CD14-positive monocyte (primary cell): ENCODE data around the gene CD55. TPM values are rescaled to one million over a fixed set of nuclear protein-coding genes. Genes with fewer than 3 reads are reported as not detected.

Experiments
- DNase-seq, 3 donors: peaks; one replicate each; pipeline ENCODE4 v3.0.0-alpha.2; 2011 to 2022
- H2AFZ ChIP-seq: 2 replicates; pipeline ENCODE4 v1.6.0; 2012; ENCODE audit warnings: mild to moderate bottlenecking, low read depth, low read length, inconsistent platforms; ENCODE audit not compliant: insufficient read depth, poor library complexity, severe bottlenecking
- H3K27ac ChIP-seq, 2 donors: 1 replicate in 1 of 2; 2 replicates in 1 of 2; pipeline ENCODE4 v1.5.1; 2012 to 2013; ENCODE audit warnings: low read length in 2 of 2, control low read depth in 1 of 2, inconsistent platforms in 1 of 2, low read depth in 1 of 2, mild to moderate bottlenecking in 1 of 2
- H3K27me3 ChIP-seq, 2 donors: one replicate each; pipeline versions ENCODE4 v1.6.0 to v1.6.1; 2011 to 2013; ENCODE audit warnings: low read length in 2 of 2; ENCODE audit not compliant: control insufficient read depth in 2 of 2, insufficient read depth in 2 of 2
- H3K36me3 ChIP-seq, 2 donors: replicated peaks in 1 of 2; 1 replicate in 1 of 2; 2 replicates in 1 of 2; pipeline versions ENCODE4 v1.5.1 to v1.6.1; 2012 to 2013; ENCODE audit warnings: low read length in 2 of 2, control low read depth in 1 of 2, inconsistent platforms in 1 of 2, mild to moderate bottlenecking in 1 of 2; ENCODE audit not compliant: insufficient read depth in 2 of 2, control insufficient read depth in 1 of 2
- H3K4me1 ChIP-seq, 2 donors: 1 replicate in 1 of 2; 2 replicates in 1 of 2; pipeline versions ENCODE4 v1.5.1 to v1.6.1; 2012 to 2013; ENCODE audit warnings: low read length in 2 of 2, control low read depth in 1 of 2, inconsistent platforms in 1 of 2, mild to moderate bottlenecking in 1 of 2, moderate library complexity in 1 of 2; ENCODE audit not compliant: insufficient read depth in 2 of 2, control insufficient read depth in 1 of 2
- H3K4me2 ChIP-seq: replicated peaks from 2 replicates; pipeline ENCODE3; 2012; ENCODE audit warnings: low read length, moderate library complexity, mild to moderate bottlenecking; ENCODE audit not compliant: poor library complexity, severe bottlenecking; ENCODE audit errors: extremely low read depth
- H3K4me3 ChIP-seq, 3 experiments: fragments of 200-600 bp in 1 of 3; sonication (generic) in 1 of 3; replicated peaks in 1 of 3; 1 replicate in 2 of 3; 2 replicates in 1 of 3; pipeline ENCODE4 v1.5.1; 2011 to 2013; ENCODE audit warnings: low read length in 3 of 3, mild to moderate bottlenecking in 3 of 3, control low read depth in 2 of 3, low read depth in 2 of 3, inconsistent platforms in 1 of 3, moderate library complexity in 1 of 3
- H3K79me2 ChIP-seq: 2 replicates; pipeline ENCODE4 v1.6.0; 2012; ENCODE audit warnings: mild to moderate bottlenecking, control low read depth, inconsistent platforms, low read length, moderate library complexity; ENCODE audit not compliant: insufficient read depth
- H3K9ac ChIP-seq: 2 replicates; pipeline ENCODE4 v1.6.0; 2017; ENCODE audit warnings: low read length, mild to moderate bottlenecking; ENCODE audit not compliant: insufficient read depth, poor library complexity, severe bottlenecking
- H3K9me3 ChIP-seq, 2 donors: replicated peaks in 1 of 2; 1 replicate in 1 of 2; 2 replicates in 1 of 2; pipeline versions ENCODE4 v1.5.1 to v1.6.1; 2012 to 2013; ENCODE audit warnings: low read length in 2 of 2, control low read depth in 1 of 2; ENCODE audit not compliant: control insufficient read depth in 1 of 2, insufficient read depth in 1 of 2
- H4K20me1 ChIP-seq: 2 replicates; pipeline ENCODE4 v1.6.0; 2012; ENCODE audit warnings: mild to moderate bottlenecking, low read length, control low read depth, moderate library complexity; ENCODE audit not compliant: insufficient read depth
- H3K27ac Mint-ChIP-seq, 7 donors: one replicate each; pipeline ENCODE4 v1.8.0; 2020; ENCODE audit warnings: mild to moderate bottlenecking in 7 of 7, mixed read lengths in 7 of 7, moderate library complexity in 6 of 7, inconsistent platforms in 2 of 7
- H3K27me3 Mint-ChIP-seq, 3 donors: one replicate each; pipeline ENCODE4 v1.8.0; 2021 to 2022; ENCODE audit warnings: low read depth in 3 of 3, mild to moderate bottlenecking in 3 of 3, mixed read lengths in 3 of 3, moderate library complexity in 3 of 3, inconsistent platforms in 1 of 3
- H3K36me3 Mint-ChIP-seq, 2 donors: one replicate each; pipeline ENCODE4 v1.8.0; 2020; ENCODE audit warnings: mixed read lengths in 2 of 2, inconsistent platforms in 1 of 2, mild to moderate bottlenecking in 1 of 2
- H3K4me1 Mint-ChIP-seq: one replicate; pipeline ENCODE4 v1.8.0; 2020; ENCODE audit warnings: mild to moderate bottlenecking, mixed read lengths
- H3K4me3 Mint-ChIP-seq, 2 donors: one replicate each; pipeline ENCODE4 v1.8.0; 2020; ENCODE audit warnings: mild to moderate bottlenecking in 2 of 2, mixed read lengths in 2 of 2, moderate library complexity in 1 of 2
- H3K9me3 Mint-ChIP-seq, 7 donors: one replicate each; pipeline ENCODE4 v1.8.0; 2020 to 2022; ENCODE audit warnings: mixed read lengths in 7 of 7, mild to moderate bottlenecking in 6 of 7, moderate library complexity in 6 of 7, inconsistent platforms in 2 of 7
- CTCF ChIP-seq: fragments of 200-600 bp; IDR thresholded peaks from one replicate; pipeline ENCODE4 v1.8.0; 2022; ENCODE audit warnings: antibody characterized with exemption, mild to moderate bottlenecking
- WGBS: methylation state at CpG from one replicate; pipeline ENCODE4 v1.1.5; 2013; ENCODE audit warnings: missing lambda C conversion rate; ENCODE audit not compliant: insufficient coverage; 5-methylcytosine and 5-hydroxymethylcytosine counted together
- intact Hi-C, 2 donors: fragments of 100-400 bp; cut with micrococcal nuclease; formaldehyde crosslinking; loops; one replicate each; pipeline versions ENCODE4 v1.15.0 to v1.15.1; 2023
- polyA plus RNA-seq, 3 donors: library from polyadenylated mRNA; depleted of rRNA in 1 of 3; unstranded in 2 of 3; stranded (reverse) in 1 of 3; fragments of 300-500 nt in 2 of 3; fragments of >200 nt in 1 of 3; fragmentation: Illumina TruSeq in 2 of 3; gene quantifications; 1 replicate in 2 of 3; 2 replicates in 1 of 3; pipeline ENCODE4 v1.2.3, GENCODE V29; 2012 to 2021

The CD55 gene
- polyA plus RNA-seq, 3 donors, result 171 to 221 (median 182) TPM

GRCh38 chr1:207279652-207280051, 41.8 kb upstream of the CD55 start:
- Histone ChIP-seq H3K79me2 (no peaks in the 10 kb centered on the region), H3K9me3 (no peaks in the 10 kb centered on the region), H2AFZ (no peak overlapping the region), H3K36me3 (no peaks in the 10 kb centered on the region), H3K4me1 (peaks cover 11 to 16% of the 10 kb centered on the region in 2 donors), H3K9ac (no peak overlapping the region), H3K27me3 (no peaks in the 10 kb centered on the region), H3K4me2 (no peak overlapping the region), H4K20me1 (no peaks in the 10 kb centered on the region), H3K27ac (no peak overlapping the region), H3K4me3 (no peak overlapping the region)
- Mint-ChIP-seq H3K27me3 (peaks cover 0 to 3% (median 1%) of the 10 kb centered on the region in 3 donors), H3K36me3 (peaks cover 0 to 2% of the 10 kb centered on the region in 2 donors), H3K4me1 (peaks cover 21% of the 10 kb centered on the region), H3K27ac (no peak overlapping the region), H3K4me3 (no peak overlapping the region), H3K9me3 (peaks cover 0 to 1% (median 0%) of the 10 kb centered on the region in 7 donors)
- intact Hi-C loops, result no loop called here
- WGBS, result 100% methylated on average over 2 of the region's 2 CpGs
- DNase-seq, result no peak
- TF ChIP-seq CTCF, result no peak

GRCh38 chr1:207280706-207281105, 40.8 kb upstream of the CD55 start:
- Histone ChIP-seq H4K20me1 (no peaks in the 10 kb centered on the region), H2AFZ (no peak overlapping the region), H3K79me2 (no peaks in the 10 kb centered on the region), H3K9me3 (no peaks in the 10 kb centered on the region), H3K9ac (no peak overlapping the region), H3K27ac (no peak overlapping the region), H3K4me1 (peaks cover 11 to 16% of the 10 kb centered on the region in 2 donors), H3K27me3 (no peaks in the 10 kb centered on the region), H3K4me2 (no peak overlapping the region), H3K4me3 (no peak overlapping the region), H3K36me3 (no peaks in the 10 kb centered on the region)
- Mint-ChIP-seq H3K36me3 (peaks cover 0 to 2% of the 10 kb centered on the region in 2 donors), H3K9me3 (peaks cover 0 to 1% (median 0%) of the 10 kb centered on the region in 7 donors), H3K4me1 (peaks cover 17% of the 10 kb centered on the region), H3K4me3 (no peak overlapping the region), H3K27me3 (peaks cover 0 to 1% (median 1%) of the 10 kb centered on the region in 3 donors), H3K27ac (no peak overlapping the region)
- TF ChIP-seq CTCF, result no peak
- WGBS, result 100% methylated on average over 2 of the region's 3 CpGs
- intact Hi-C loops, result no loop called here
- no peak for DNase-seq
